ENCODE results near the gene ZC3H11A. TPM values are rescaled to one million over a fixed set of nuclear protein-coding genes. Genes with fewer than 3 reads are reported as not detected.

The ZC3H11A gene
- total RNA-seq, 1 experiment from 2014 or later: 66.7 TPM

- no TSS peak for BruUV-seq (replicated peaks)
- H3K4me1 Mint-ChIP-seq (ENCODE audit: low read depth, unreplicated experiment): peaks cover 7% of the 10 kb centered on the region
Observed at GRCh38 chr1:203763505-203763904, 31.9 kb upstream of the ZC3H11A start.

GRCh38 chr1:203764105-203765028 is 31.1 kb upstream of the ZC3H11A start:
- no peak overlapping the region for H3K4me3 Mint-ChIP-seq (ENCODE audit: unreplicated experiment)
- no peaks in the 10 kb centered on the region for H3K9me3 Mint-ChIP-seq (ENCODE audit: unreplicated experiment)
- no peaks in the 10 kb centered on the region for H3K9me3 ChIP-seq
- no peaks in the 10 kb centered on the region for H3K36me3 ChIP-seq (ENCODE audit: control insufficient read depth, insufficient read depth, low read length)
- no peak for DNase-seq
- TF ChIP-seq CTCF (IDR thresholded peaks at IDR 0.05; ENCODE audit: insufficient read depth in 1 of 2, low read depth in 1 of 2, low read length in 1 of 2, severe bottlenecking in 1 of 2, unreplicated experiment in 1 of 2): no peak
- H3K27me3 ChIP-seq (replicated peaks; ENCODE audit: control insufficient read depth, insufficient read depth, low read length): no peaks in the 10 kb centered on the region
- H3K4me1 Mint-ChIP-seq (ENCODE audit: low read depth, unreplicated experiment): peaks cover 12% of the 10 kb centered on the region
- POLR2A ChIA-PET: interaction anchor here (0.5 kb wide), 1 partner anchor 24 kb away, joined by 4 read pairs; no protein-coding TSS in a partner anchor
- intact Hi-C loops (cut with micrococcal nuclease; ENCODE audit: unreplicated experiment): no loop called here
- no peaks in the 10 kb centered on the region for H3K27me3 Mint-ChIP-seq (ENCODE audit: insufficient read depth, unreplicated experiment)
- H3K4me1 ChIP-seq: no peaks in the 10 kb centered on the region; the same call in 1 of the 2 replicates
- no peak overlapping the region for H3K4me3 ChIP-seq (ENCODE audit: low read depth, low read length)
- BruUV-seq (replicated peaks): no TSS peak
- CTCF ChIA-PET: no interaction called here
- H3K27ac Mint-ChIP-seq (ENCODE audit: unreplicated experiment): no peak overlapping the region
- H3K36me3 Mint-ChIP-seq (ENCODE audit: insufficient read depth, unreplicated experiment): no peaks in the 10 kb centered on the region

More at GRCh38 chr1:203763505-203763904, 31.9 kb upstream of the ZC3H11A start:
- Mint-ChIP-seq H3K4me3 (ENCODE audit: unreplicated experiment) (no peak overlapping the region), H3K9me3 (ENCODE audit: unreplicated experiment) (no peaks in the 10 kb centered on the region), H3K27me3 (ENCODE audit: insufficient read depth, unreplicated experiment) (no peaks in the 10 kb centered on the region), H3K36me3 (ENCODE audit: insufficient read depth, unreplicated experiment) (no peaks in the 10 kb centered on the region), H3K27ac (ENCODE audit: unreplicated experiment) (no peak overlapping the region)
- TF ChIP-seq CTCF (IDR thresholded peaks at IDR 0.05; ENCODE audit: insufficient read depth in 1 of 2, low read depth in 1 of 2, low read length in 1 of 2, severe bottlenecking in 1 of 2, unreplicated experiment in 1 of 2): no peak
- Histone ChIP-seq H3K36me3 (ENCODE audit: control insufficient read depth, insufficient read depth, low read length) (no peaks in the 10 kb centered on the region), H3K9me3 (no peaks in the 10 kb centered on the region), H3K27me3 (replicated peaks; ENCODE audit: control insufficient read depth, insufficient read depth, low read length) (no peaks in the 10 kb centered on the region), H3K4me3 (ENCODE audit: low read depth, low read length) (no peak overlapping the region), H3K4me1 (peaks cover 6% of the 10 kb centered on the region)
- DNase-seq: no peak
- ChIA-PET POLR2A (interaction anchor here (0.5 kb wide), 1 partner anchor 25 kb away, joined by 4 read pairs; no protein-coding TSS in a partner anchor), CTCF (no interaction called here)
- intact Hi-C loops (cut with micrococcal nuclease; ENCODE audit: unreplicated experiment): no loop called here

- POLR2A ChIA-PET: interaction anchor here (0.6 kb wide), 1 partner anchor 16 kb away, joined by 6 read pairs; no protein-coding TSS in a partner anchor
- no peak for DNase-seq
- H3K36me3 ChIP-seq (ENCODE audit: control insufficient read depth, insufficient read depth, low read length): no peaks in the 10 kb centered on the region
- H3K27ac Mint-ChIP-seq (ENCODE audit: unreplicated experiment): no peak within 1 kb of the TSS
- no TSS peak for BruUV-seq (replicated peaks)
- H3K9me3 ChIP-seq: no peaks in the 10 kb centered on the region
- H3K4me1 Mint-ChIP-seq (ENCODE audit: low read depth, unreplicated experiment): peaks cover 9% of the 10 kb centered on the region
- no peak within 1 kb of the TSS for H3K4me3 Mint-ChIP-seq (ENCODE audit: unreplicated experiment)
- intact Hi-C loops (cut with micrococcal nuclease; ENCODE audit: unreplicated experiment): no loop called here
- H3K9me3 Mint-ChIP-seq (ENCODE audit: unreplicated experiment): no peaks in the 10 kb centered on the region
- no peaks in the 10 kb centered on the region for H3K36me3 Mint-ChIP-seq (ENCODE audit: insufficient read depth, unreplicated experiment)
- TF ChIP-seq CTCF (IDR thresholded peaks at IDR 0.05; ENCODE audit: insufficient read depth in 1 of 2, low read depth in 1 of 2, low read length in 1 of 2, severe bottlenecking in 1 of 2, unreplicated experiment in 1 of 2): no peak
- no peaks in the 10 kb centered on the region for H3K27me3 Mint-ChIP-seq (ENCODE audit: insufficient read depth, unreplicated experiment)
- H3K27me3 ChIP-seq (replicated peaks; ENCODE audit: control insufficient read depth, insufficient read depth, low read length): no peaks in the 10 kb centered on the region
- H3K4me3 ChIP-seq (ENCODE audit: low read depth, low read length): no peak within 1 kb of the TSS
- CTCF ChIA-PET: no interaction called here
- no peaks in the 10 kb centered on the region; the same call in none of the 2 replicates for H3K4me1 ChIP-seq
Observed at GRCh38 chr1:203765029-203765837, 30.2 kb upstream of the ZC3H11A start, which contains the start of gene LAX1. LAX1 (plus strand) TSS chr1:203765183; CDS start chr1:203765566, 383 bp downstream.

All from Caco-2 (cell line).